CD4-positive, alpha-beta T cell treated with Interleukin-17A for 1 hour (primary cell): Measurements from ENCODE around the gene NUSAP1.
A peak's percentile ranks its signal among the peaks of the same experiment; 100 is the strongest.
"Not testable (repeated sequence)": the region's sequence is repeated elsewhere in the genome, so short reads cannot be mapped to it uniquely, and the experiment has no call there.

Source experiments
- DNase-seq: peaks from one replicate; pipeline ENCODE4 v3.0.0-alpha.2; 2020

Gene NUSAP1, protein sequence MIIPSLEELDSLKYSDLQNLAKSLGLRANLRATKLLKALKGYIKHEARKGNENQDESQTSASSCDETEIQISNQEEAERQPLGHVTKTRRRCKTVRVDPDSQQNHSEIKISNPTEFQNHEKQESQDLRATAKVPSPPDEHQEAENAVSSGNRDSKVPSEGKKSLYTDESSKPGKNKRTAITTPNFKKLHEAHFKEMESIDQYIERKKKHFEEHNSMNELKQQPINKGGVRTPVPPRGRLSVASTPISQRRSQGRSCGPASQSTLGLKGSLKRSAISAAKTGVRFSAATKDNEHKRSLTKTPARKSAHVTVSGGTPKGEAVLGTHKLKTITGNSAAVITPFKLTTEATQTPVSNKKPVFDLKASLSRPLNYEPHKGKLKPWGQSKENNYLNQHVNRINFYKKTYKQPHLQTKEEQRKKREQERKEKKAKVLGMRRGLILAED

DNA sequence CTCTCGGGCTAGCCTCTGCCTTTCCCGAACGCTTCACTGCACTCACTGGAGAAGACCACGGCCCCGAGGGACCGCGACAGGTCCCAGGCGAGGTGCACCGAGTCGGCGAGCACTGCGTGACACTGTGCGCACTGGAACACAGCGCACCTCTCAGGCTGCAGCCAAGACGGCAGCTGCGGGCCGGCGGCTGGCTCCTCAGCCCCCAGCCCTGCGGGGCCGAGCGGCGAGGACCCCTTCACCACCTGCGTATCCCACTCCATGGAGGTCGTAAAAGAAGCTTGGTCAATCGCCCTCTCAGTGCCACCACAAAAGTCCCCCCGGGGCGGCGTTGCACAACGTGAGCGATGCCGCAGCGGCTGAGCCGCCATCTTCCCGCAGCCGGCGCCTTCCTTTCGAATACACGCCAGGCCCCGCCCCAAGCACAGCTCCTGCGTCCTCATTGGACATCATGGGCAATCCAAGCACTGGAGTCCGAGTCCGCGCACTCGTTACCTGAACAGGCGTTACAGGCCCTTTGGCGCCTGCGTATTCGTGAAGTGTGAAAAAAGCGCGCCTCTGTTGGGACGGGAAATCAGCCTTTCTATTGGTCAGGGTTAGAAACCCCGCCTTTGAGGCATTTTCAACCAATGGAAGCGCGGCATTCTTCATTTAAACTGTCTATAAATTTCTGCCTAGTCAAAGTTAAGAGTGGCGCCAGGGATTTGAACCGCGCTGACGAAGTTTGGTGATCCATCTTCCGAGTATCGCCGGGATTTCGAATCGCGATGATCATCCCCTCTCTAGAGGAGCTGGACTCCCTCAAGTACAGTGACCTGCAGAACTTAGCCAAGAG is at the start of gene NUSAP1, which contains the start of gene OIP5:
Gene NUSAP1 (plus strand): TSS at position 688 of the 832 bp plus-strand sequence. CDS start 77 bp downstream, at position 765.
Gene OIP5 (minus strand): TSS at position 398 of the 832 bp plus-strand sequence. CDS start 30 bp downstream, at position 368.
- DNase-seq: peak; percentile 99

DNA sequence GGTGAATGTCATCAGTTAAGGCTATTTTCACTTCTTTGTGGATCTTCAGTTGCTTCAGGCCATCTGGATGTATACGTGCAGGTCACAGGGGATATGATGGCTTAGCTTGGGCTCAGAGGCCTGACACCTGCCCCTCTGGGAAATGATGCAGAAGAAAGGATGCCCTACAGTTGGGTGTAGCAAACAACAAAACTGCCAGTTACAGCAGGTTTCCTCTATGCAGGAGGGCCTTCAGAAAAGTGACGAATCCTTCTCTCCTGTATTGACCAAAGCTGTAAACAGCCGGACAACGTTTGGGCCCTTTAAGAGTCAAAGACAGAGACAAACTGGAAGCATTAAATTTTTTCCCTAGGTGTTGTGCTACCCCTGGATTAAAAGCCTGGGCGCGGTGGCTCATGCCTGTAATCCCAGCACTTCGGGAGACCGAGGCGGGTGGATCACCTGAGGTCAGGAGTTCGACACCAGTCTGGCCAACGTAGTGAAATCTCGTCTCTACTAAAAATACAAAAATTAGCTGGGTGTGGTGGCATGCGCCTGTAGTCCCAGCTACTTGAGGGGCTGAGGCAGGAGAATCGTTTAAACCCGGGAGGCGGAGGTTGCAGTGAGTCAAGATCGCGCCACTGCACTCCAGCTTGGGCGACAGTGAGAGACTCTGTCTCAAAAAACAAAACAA is 49.6 kb upstream of the NUSAP1 start:
- peak; percentile 3 for DNase-seq

DNA sequence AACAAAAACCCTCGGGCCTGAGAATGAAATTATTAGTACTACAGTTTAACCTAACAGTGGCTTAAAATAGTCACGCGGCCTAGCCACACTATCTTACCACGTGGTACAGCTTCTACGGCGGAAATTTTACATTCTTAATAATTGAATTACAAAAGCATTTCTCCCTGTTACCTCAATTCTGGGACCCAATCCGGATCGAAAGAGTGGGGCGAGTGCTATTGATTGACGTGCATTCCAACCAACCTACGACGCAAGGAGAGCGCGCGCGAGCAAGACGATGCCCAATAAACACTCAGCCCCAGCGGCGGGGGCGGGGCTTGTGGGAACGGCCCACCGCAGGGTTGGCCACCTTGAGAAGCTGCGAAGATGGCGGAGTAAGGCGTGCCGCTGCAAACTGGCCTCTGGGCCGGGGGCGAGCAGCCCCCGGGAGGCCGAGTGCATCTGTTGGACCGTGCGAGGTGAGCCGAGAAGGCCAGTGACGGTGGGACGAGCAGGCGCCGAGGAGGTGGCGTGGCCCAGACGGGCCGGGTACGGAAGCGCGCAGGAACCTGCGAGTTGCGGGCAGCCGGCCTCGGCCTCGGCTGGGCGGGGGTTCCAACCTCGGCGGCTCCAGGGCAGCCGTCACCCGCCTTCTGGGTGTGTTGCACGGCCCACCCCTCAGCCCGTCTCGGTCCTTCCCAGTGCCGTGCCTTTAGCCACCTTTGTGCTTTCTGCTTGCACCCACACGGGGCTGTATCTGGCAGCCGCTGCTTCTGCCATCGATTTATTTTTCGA is 48.8 kb upstream of the NUSAP1 start:
- DNase-seq: peak; percentile 99

DNA sequence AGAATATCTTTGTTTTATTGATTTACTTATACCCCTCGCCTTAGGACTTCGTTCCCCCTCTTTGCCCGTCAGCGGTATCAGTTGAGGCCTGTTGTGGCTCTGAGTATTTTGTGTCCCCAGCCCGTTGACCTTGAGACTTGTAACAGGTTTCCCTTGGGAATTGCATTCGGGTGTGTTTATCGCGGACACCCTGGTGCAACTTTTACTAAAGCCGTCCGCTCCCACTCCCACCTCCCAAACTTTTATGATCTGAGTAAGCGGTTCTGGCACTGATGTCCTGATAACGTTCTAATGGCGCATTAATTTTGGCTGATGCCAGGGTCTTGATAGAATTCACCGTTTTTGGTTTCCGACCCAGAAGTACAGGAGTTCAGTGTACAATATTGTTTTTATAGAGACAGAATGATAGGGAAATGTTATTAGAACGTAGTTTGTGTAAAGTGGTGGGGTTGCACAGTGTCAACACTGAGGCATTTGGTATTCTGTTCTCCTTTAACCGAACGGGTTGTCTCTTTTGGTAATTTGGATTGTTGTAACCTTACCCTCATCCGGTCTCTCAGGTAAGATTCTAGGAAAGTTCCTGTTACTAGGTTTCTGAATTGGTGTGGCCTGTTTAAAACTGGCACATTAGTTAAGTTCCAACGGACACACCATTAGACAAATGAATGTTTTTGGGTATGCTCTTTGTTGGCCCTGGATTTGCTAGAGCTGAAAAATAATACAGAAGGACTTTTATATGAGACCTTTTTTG is 48.1 kb upstream of the NUSAP1 start:
- peak; percentile 39 for DNase-seq

DNA sequence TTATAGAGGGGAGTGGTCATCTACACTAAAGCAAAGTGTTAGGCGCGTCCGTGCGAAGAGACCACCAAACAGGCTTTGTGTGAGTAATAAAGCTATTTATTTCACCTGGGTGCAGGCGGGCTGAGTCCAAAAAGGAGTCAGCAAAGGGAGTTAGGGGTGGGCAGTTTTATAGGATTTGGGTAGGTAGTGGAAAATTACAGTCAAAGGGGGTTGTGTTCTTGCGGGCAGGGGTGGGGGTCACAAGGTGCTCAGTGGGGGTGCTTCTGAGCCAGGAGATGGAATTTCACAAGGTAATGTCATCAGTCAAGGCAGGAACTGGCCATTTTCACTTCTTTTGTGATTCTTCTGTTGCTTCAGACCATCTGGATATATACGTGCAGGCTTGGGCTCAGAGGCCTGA is 47.4 kb upstream of the NUSAP1 start:
- peak; percentile 6 for DNase-seq

DNA sequence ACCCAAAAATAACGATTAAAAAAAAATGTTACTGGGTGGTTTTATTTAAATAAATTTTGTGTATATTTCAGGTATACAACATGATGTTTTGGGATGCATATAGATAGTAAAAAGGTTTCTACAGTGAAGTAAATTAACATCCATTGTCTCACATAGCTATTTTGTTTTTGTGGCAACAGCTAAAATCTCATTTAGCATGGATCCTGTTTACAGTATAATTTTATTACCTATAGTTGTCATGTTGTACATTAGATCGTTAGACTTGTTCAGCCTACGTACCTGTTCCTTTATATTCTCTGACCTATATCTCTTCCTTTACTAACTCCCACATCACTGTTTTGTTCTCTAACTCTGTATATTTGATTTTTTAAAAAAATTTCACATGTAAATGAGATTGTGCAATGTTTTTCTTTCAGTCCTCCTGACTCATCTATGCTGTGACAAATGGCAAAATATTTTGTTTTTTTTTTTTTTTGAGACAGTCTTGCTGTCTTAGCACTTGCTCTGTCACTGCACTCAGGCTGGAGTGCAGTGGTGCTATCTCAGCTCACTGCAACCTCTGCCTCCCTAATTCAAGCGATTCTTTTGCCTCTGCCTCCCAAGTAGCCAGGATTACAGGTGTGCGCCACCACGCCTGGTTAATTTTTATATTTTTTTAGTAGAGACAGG is 45.9 kb upstream of the NUSAP1 start:
- DNase-seq: no peak

DNA sequence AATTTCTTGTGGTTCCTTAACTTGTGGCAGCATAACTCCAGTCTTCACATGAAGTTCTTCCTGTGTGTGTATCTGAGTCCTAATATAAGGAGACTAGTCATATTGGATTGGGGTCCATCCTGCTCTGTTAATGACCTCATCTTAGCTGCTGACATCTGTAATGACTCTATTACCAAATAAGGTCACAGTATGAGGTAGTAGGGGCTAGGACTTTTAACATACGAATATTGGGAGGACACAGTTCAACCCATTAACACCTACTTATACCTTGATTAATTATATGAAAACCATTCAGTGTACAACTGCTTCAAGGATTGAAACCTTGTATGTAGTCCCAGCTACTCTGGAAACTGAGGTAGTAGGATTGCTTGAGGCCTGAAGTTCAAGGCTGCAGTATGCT is 44.2 kb upstream of the NUSAP1 start:
- no peak for DNase-seq

DNA sequence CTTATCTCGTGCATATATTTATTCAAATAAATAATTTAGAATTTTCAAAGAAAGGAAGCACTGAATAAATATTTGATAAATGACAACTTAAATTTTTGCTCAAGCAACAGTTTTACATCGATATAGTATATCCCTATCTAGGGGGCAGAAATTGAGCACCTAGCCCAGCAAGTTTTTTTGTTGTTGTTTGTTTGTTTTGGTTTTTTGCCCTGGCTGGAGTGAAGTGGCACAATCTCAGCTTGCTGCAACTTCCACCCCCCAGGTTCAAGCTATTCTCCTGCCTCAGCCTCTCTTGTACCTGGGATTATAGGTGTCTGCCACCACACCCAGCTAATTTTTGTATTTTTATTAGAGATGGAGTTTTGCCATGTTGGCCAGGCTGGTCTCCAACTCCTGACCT is 42.7 kb upstream of the NUSAP1 start:
- no peak for DNase-seq

DNA sequence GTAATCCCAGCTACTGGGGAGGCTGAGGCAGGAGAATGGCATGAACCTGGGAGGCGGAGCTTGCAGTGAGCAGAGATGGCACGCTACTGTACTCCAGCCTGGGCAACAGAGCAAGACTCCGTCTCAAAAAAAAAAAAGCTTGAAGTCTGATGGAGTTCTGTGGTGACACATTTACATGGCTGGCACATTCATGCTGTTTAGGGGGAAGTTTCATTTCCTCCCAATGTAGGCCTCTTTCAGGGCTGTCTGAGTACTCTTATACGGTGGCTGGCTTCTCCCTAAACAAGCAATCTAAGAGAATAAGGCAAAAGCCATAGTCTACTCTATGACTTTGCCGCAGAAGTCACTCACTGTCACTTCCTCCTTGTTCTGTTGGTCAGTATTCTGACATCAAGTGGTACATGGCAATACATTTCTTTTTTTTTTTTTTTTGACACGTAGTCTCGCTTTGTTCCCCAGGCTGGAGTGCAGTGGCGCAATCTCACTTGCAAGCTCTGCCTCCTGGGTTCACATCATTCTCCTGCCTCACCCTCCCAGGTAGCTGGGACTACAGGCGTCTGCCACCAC is 41.5 kb upstream of the NUSAP1 start:
- DNase-seq: peak; percentile 7

DNA sequence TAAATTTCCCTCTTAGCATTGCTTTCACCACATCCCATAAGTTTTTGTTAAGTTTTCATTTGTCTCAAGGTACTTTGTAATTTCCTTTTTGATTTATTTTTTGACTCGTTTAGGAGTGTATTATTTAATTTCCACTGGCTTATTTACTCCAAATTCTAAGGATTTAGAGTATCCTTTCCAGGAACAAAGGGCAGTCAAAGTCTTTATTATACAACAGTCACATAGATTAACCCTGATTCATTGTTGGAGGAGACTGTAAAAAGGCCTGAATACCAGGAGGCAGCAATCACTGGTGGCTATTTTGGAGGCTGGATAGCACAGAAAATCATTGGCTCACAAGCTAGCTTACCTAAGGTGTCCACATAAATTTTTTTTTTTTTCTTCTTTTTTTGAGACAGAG is 40.2 kb upstream of the NUSAP1 start:
- DNase-seq: no peak

DNA sequence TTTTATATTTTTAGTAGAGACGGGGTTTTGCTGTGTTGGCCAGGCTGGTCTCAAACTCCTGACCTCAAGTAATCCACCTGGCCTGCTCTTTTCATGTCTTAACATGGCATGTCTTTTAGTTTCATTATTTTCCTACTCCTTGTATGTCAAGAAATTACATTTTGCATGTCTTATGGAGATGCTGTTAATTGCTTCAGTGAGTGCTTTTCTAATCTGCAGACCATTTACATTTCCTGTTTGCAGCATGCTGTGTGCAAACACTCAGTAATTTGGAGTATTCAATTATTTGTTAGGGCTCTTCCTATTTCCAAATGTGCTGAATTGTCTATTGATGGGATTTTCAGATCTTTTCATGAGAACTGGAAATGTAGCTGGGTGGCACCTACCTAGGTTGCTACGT is 31.5 kb upstream of the NUSAP1 start:
- DNase-seq: not testable (repeated sequence)

DNA sequence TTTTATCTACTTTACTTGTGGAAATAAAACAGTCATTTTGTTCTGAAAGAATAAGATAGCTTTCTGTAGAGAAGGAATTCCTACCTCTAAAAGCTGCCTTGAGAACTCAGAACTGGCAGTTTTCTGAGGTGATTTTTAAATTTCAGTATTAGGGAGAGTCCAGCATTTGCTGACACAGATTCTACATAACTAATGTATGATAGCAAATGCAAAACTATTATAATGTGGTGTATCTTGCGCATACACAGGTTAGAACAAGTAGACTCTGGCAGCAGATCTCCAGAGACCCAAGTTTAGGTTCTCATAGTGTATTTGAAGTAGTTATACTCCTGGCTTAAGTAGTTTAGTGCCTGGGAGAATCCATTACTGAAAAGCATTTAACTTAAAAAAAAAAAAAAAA is 31.1 kb upstream of the NUSAP1 start:
- DNase-seq: no peak

DNA sequence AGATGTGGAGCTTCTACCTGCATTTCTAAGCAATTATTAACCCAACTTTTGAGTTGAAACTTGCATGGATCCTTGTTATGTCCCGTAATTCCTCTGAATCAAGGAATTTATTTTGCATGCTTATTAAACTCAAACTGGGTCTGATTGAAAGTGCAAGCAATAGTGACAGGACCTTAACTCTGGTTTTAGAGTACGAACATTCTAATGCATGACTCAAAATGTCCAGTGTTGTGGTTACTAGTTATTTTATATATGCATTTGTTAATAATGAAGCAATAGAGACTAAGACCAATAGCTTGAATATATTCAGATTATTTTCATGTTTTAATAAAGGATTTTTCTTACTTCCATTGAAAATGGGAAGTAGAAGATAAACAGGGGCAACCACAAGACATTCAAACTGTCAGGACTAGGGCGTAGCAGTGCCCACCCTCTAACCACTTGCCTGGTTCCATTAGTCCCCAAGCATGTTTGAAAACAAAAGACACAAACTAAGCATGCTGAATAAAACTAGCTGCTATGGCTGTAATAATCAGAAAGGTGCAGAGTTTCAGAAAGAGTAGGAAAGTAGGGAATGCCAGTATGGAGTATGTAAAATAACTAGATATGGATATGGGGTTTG is 28.4 kb upstream of the NUSAP1 start:
- no peak for DNase-seq

DNA sequence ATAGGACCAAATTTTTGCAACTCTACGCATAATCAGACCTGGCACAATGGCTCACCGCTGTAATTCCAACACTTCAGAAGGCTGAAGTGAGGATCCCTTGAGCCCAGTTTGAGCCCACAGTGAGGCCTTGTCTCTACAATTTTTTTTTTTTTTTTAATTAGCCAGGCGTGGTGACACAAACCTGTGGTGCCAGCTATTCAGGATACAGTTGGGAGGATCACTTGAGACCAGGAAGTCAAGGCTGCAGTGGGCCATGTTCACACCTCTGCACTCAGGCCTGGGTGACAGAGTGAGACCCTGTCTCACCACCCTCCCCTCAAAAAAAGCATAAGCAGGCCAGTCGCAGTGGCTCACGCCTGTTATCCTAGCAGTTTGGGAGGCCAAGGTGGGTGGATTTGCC is 25.0 kb upstream of the NUSAP1 start:
- no peak for DNase-seq

DNA sequence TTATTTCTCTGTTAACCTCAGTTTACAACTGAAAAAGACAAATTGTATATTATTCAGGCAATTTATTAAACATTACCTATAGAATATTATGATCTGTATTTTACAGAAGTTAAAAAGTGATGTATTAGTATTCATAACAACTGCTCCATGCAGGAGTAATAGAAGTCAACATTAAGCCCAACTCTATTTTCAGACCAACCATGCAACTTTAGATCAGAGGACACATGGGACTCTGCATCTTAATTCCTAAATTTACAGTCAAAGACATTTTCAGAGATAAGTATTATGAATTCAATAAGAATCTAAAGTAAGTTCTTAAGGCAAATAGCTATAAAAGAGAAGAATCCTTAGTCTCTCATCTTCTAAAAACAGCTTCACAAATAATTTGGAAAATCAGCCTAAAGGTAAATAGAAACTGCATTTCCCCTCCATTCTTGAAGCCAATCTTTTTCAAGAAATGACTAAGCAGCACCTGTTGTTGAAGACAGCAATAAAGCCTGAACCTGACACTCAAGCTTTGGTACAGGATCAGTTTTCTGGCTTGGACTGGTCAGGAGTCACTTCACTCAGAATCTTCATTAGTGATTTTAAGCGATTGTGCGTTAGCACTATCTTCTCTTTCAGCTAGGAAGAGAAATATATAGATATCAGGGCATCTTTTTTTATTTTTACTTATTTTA is 23.3 kb upstream of the NUSAP1 start:
- no peak for DNase-seq

DNA sequence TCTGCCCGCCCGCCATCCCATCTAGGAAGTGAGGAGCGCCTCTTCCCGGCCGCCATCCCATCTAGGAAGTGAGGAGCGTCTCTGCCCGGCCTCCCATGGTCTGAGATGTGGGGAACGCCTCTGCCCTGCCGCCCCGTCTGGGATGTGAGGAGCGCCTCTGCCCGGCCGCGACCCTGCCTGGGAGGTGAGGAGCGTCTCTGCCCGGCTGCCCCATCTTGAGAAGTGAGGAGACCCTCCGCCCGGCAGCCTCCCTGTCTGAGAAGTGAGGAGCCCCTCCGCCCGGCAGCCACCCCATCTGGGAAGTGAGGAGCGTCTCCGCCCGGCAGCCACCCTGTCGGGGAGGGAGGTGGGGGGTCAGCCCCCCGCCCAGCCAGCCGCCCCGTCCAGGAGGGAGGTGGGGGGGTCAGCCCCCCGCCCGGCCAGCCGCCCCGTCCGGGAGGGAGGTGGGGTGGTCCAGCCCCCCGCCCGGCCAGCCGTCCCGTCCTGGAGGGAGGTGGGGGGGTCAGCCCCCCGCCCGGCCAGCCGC is 11.8 kb upstream of the NUSAP1 start:
- not testable (repeated sequence) for DNase-seq

DNA sequence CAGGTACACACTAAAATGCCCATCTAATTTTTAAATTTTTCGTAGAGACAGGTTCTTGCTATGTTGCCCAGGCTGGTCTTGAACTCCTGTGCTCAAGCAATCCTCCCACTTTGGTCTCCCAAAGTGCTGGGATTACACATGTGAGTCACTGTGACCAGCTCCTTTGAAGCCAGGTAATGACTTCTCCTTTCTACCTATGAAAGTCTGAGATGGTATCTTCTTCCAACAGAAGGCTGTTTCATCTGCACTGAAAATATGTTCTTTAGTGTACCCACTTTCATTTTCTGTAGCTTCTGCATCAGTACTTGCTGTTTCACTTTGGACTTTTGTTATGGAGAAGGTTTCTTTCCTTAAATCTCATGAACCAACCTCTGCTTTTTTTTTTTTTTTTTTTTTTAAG is 9.1 kb upstream of the NUSAP1 start:
- DNase-seq: no peak

DNA sequence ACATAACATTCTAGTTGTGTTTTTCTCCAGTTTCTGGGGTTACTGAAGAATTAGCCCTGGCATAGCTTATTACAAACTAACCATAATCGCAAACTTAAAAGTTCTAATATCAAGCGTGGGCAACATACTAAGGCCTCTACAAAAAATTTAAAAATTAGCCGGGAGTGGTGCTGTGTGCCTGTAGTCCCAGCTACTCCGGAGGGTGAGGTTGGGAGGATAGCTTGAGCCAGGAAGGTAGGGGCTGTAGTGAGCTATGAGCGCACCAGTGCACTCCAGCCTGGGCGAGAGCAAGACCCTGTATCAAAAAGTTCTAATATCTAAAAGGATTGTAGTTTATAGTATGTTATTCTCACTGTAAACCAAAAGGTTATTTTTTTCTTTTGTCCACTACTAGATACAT is 1.4 kb upstream of the NUSAP1 start:
- no peak for DNase-seq

DNA sequence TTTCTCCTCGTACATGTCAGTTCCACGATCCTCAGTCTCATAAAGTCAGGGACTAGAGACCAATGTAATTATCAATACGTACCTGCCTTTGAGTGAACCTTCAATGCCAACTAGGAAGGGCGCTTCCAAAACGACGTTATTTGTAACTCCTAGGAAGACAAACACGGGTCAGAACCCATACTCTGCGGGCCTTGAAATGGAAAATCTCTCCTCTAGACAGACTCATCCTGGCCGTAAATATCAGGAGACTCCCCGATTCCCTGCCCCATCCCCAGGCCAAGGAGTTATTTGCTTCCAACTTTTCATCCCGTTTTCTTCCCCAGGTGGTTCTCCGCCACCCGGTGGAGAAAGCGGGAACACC is 868 bp upstream of the NUSAP1 start:
- no peak for DNase-seq
